Ishikawa (cell line): Measurements from ENCODE around the gene DCBLD2.

Experiments used
- FOXM1 ChIP-seq: IDR thresholded peaks from 2 replicates; pipeline ENCODE4 v1.6.1; 2012; ENCODE audit warnings: low read depth, borderline replicate concordance
- TAF1 ChIP-seq: IDR thresholded peaks from 2 replicates; pipeline ENCODE4 v1.6.1; 2012; ENCODE audit warnings: low read depth, mild to moderate bottlenecking

- no peak for TF ChIP-seq TAF1
- TF ChIP-seq FOXM1, result no peak
Measured at GRCh38 chr3:98763819-98764418, 137.6 kb downstream of the DCBLD2 start.
